NT2/D1 (cell line): ENCODE data around the gene BATF3.

Source experiments
- YY1 ChIP-seq: IDR thresholded peaks from 2 replicates; pipeline ENCODE4 v1.6.1; 2011; ENCODE audit not compliant: insufficient read length, insufficient read depth
- ZNF274 ChIP-seq: IDR thresholded peaks from 2 replicates; pipeline ENCODE4 v1.6.1; 2011; ENCODE audit warnings: mild to moderate bottlenecking, low read depth, low read length

GRCh38 chr1:212698467-212699103, 1.1 kb downstream of the BATF3 start:
- TF ChIP-seq ZNF274 (no peak), YY1 (no peak)
